HEK293 (cell line): Measurements from ENCODE around the gene LAMB4.

Source experiments
- CTCF ChIA-PET: fragments of 350-600 bp; formaldehyde crosslinking; extraction: SDS; loops from one replicate; lab custom pipeline; 2021; ENCODE audit warnings: antibody characterized with exemption; lab: Yijun Ruan, JAX
- POLR2A ChIA-PET: fragments of 300-600 bp; formaldehyde crosslinking; extraction: SDS; loops from one replicate; lab custom pipeline; 2020; ENCODE audit warnings: antibody characterized with exemption, inconsistent platforms; lab: Yijun Ruan, JAX
- H3K27ac ChIP-seq: fragments of 200-500 bp; sonication (Bioruptor generic); 2 replicates; pipeline ENCODE4 v1.5.1; 2014; ENCODE audit warnings: low read depth, low read length, control low read depth, inconsistent platforms; ENCODE audit errors: extremely low read depth
- H3K36me3 ChIP-seq, 2 experiments: fragments of 200-500 bp in 1 of 2; sonication (Bioruptor generic) in 1 of 2; 1 replicate in 1 of 2; 2 replicates in 1 of 2; pipeline ENCODE4 v1.5.1; 2014 to 2017; ENCODE audit warnings: inconsistent platforms in 2 of 2, low read length in 2 of 2; ENCODE audit not compliant: control insufficient read depth in 2 of 2, insufficient read depth in 1 of 2
- H3K4me1 ChIP-seq: fragments of 200-500 bp; sonication (Bioruptor generic); 2 replicates; pipeline ENCODE4 v1.5.1; 2014; ENCODE audit warnings: mild to moderate bottlenecking, low read length, inconsistent platforms; ENCODE audit not compliant: control insufficient read depth, insufficient read depth
- H3K4me3 ChIP-seq: 2 replicates; pipeline ENCODE4 v1.5.1; 2011; ENCODE audit warnings: low read depth, mild to moderate bottlenecking, control low read depth, low read length, moderate library complexity
- H3K9me3 ChIP-seq: fragments of 200-500 bp; sonication (Bioruptor generic); 2 replicates; pipeline ENCODE4 v1.5.1; 2014; ENCODE audit warnings: low read depth, low read length, inconsistent platforms; ENCODE audit not compliant: control insufficient read depth, insufficient read depth
- GLIS1 ChIP-seq: fragments of 450-650 bp; formaldehyde crosslinking; IDR thresholded peaks from 2 replicates; pipeline ENCODE4 v1.5.1; 2016; ENCODE audit warnings: missing biosample characterization, missing genetic modification characterization
- PRDM4 ChIP-seq: fragments of 450-650 bp; formaldehyde crosslinking; IDR thresholded peaks from 2 replicates; pipeline ENCODE4 v1.5.1; 2017; ENCODE audit warnings: missing biosample characterization, missing genetic modification characterization
- SCRT1 ChIP-seq: fragments of 450-650 bp; formaldehyde crosslinking; IDR thresholded peaks from 2 replicates; pipeline ENCODE4 v1.5.1; 2016; ENCODE audit warnings: missing biosample characterization, missing genetic modification characterization, borderline replicate concordance
- SP2 ChIP-seq: fragments of 450-650 bp; formaldehyde crosslinking; IDR thresholded peaks from 2 replicates; pipeline ENCODE4 v1.5.1; 2016; ENCODE audit warnings: missing biosample characterization, missing genetic modification characterization
- ZBTB1 ChIP-seq: fragments of 450-650 bp; formaldehyde crosslinking; IDR thresholded peaks from 2 replicates; pipeline ENCODE4 v1.5.1; 2016; ENCODE audit warnings: missing biosample characterization, missing genetic modification characterization
- ZBTB7A ChIP-seq: fragments of 450-650 bp; formaldehyde crosslinking; IDR thresholded peaks from 2 replicates; pipeline ENCODE4 v1.5.1; 2016; ENCODE audit warnings: low read depth, missing biosample characterization, missing genetic modification characterization
- ZNF10 ChIP-seq: fragments of 450-650 bp; formaldehyde crosslinking; IDR thresholded peaks from 2 replicates; pipeline ENCODE4 v1.5.1; 2017; ENCODE audit warnings: missing biosample characterization, missing genetic modification characterization
- ZNF114 ChIP-seq: fragments of 450-650 bp; formaldehyde crosslinking; IDR thresholded peaks from 2 replicates; pipeline ENCODE4 v1.5.0; 2017; ENCODE audit warnings: missing biosample characterization, missing genetic modification characterization
- ZNF133 ChIP-seq: fragments of 450-650 bp; formaldehyde crosslinking; IDR thresholded peaks from 2 replicates; pipeline ENCODE4 v1.5.1; 2016; ENCODE audit warnings: missing biosample characterization, missing genetic modification characterization
- ZNF221 ChIP-seq: fragments of 450-650 bp; formaldehyde crosslinking; IDR thresholded peaks from 2 replicates; pipeline ENCODE4 v1.5.1; 2017; ENCODE audit warnings: missing biosample characterization, missing genetic modification characterization, borderline replicate concordance
- ZNF23 ChIP-seq: fragments of 450-650 bp; formaldehyde crosslinking; IDR thresholded peaks from 2 replicates; pipeline ENCODE4 v1.5.1; 2016; ENCODE audit warnings: missing biosample characterization, missing genetic modification characterization, borderline replicate concordance
- ZNF280D ChIP-seq: fragments of 450-650 bp; formaldehyde crosslinking; IDR thresholded peaks from 2 replicates; pipeline ENCODE4 v1.5.1; 2016; ENCODE audit warnings: missing biosample characterization, missing genetic modification characterization
- ZNF501 ChIP-seq: fragments of 450-650 bp; formaldehyde crosslinking; IDR thresholded peaks from 2 replicates; pipeline ENCODE4 v1.5.1; 2016; ENCODE audit warnings: missing biosample characterization, missing genetic modification characterization
- ZNF521 ChIP-seq: fragments of 450-650 bp; formaldehyde crosslinking; IDR thresholded peaks from 2 replicates; pipeline ENCODE4 v1.5.1; 2017; ENCODE audit warnings: missing biosample characterization, mild to moderate bottlenecking, missing genetic modification characterization
- ZNF558 ChIP-seq: fragments of 450-650 bp; formaldehyde crosslinking; IDR thresholded peaks from 2 replicates; pipeline ENCODE4 v1.5.1; 2016; ENCODE audit warnings: missing biosample characterization, missing genetic modification characterization
- ZNF571 ChIP-seq: fragments of 450-650 bp; formaldehyde crosslinking; IDR thresholded peaks from 2 replicates; pipeline ENCODE4 v1.5.0; 2017; ENCODE audit warnings: missing biosample characterization, missing genetic modification characterization
- ZNF610 ChIP-seq: fragments of 450-650 bp; formaldehyde crosslinking; IDR thresholded peaks from 2 replicates; pipeline ENCODE4 v1.5.1; 2016; ENCODE audit warnings: missing biosample characterization, missing genetic modification characterization, borderline replicate concordance
- ZNF621 ChIP-seq: fragments of 450-650 bp; formaldehyde crosslinking; IDR thresholded peaks from 2 replicates; pipeline ENCODE4 v1.5.1; 2017; ENCODE audit warnings: missing biosample characterization, missing genetic modification characterization
- ZNF626 ChIP-seq: fragments of 450-650 bp; sonication (Bioruptor Pico); formaldehyde crosslinking; IDR thresholded peaks from 2 replicates; pipeline ENCODE4 v1.5.1; 2018; ENCODE audit warnings: missing biosample characterization, missing genetic modification characterization, inconsistent platforms
- ZNF664 ChIP-seq: fragments of 450-650 bp; formaldehyde crosslinking; IDR thresholded peaks from 2 replicates; pipeline ENCODE4 v1.5.1; 2016; ENCODE audit warnings: missing biosample characterization, missing genetic modification characterization
- TF ChIP-seq, protein P1 (sequence below): fragments of 450-650 bp; formaldehyde crosslinking; IDR thresholded peaks from 2 replicates; pipeline ENCODE4 v1.5.1; 2016; ENCODE audit warnings: missing biosample characterization, missing genetic modification characterization, low read depth
- TF ChIP-seq, protein P2 (sequence below): fragments of 450-650 bp; formaldehyde crosslinking; IDR thresholded peaks from 2 replicates; pipeline ENCODE4; 2016; ENCODE audit warnings: missing biosample characterization, missing genetic modification characterization
- TF ChIP-seq, protein P3 (sequence below): fragments of 450-650 bp; formaldehyde crosslinking; IDR thresholded peaks from 2 replicates; pipeline ENCODE4 v1.5.1; 2016; ENCODE audit warnings: missing biosample characterization, missing genetic modification characterization

LAMB4 gene

DNA sequence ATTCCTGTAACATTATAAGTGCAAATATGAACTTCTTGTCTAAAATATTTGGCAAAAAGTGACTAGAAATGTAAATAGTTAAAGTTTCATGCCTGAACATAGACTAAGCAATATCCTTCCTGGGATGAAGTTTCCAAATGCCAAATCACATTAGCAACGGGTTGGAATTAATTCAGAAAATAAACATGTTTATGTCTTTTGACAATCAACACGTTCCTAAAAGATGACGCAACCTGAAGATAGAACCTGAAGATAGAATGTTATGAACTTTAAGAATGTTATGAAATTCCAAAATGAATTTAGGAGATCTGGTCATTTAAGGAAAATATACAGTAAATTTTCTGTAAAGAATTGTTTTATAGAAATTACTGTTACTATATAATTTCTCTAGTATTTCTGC is 9.2 kb downstream of the LAMB4 start (continued):
- TF ChIP-seq, protein P1, sequence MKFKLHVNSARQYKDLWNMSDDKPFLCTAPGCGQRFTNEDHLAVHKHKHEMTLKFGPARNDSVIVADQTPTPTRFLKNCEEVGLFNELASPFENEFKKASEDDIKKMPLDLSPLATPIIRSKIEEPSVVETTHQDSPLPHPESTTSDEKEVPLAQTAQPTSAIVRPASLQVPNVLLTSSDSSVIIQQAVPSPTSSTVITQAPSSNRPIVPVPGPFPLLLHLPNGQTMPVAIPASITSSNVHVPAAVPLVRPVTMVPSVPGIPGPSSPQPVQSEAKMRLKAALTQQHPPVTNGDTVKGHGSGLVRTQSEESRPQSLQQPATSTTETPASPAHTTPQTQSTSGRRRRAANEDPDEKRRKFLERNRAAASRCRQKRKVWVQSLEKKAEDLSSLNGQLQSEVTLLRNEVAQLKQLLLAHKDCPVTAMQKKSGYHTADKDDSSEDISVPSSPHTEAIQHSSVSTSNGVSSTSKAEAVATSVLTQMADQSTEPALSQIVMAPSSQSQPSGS (tag by site-specific recombination), result no peak
- TF ChIP-seq, protein P2, sequence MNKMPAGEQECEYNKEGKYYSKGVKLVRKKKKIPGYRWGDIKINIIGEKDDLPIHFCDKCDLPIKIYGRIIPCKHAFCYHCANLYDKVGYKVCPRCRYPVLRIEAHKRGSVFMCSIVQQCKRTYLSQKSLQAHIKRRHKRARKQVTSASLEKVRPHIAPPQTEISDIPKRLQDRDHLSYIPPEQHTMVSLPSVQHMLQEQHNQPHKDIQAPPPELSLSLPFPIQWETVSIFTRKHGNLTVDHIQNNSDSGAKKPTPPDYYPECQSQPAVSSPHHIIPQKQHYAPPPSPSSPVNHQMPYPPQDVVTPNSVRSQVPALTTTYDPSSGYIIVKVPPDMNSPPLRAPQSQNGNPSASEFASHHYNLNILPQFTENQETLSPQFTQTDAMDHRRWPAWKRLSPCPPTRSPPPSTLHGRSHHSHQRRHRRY (tag by site-specific recombination), result no peak
- no peak for TF ChIP-seq ZNF133 (tag by site-specific recombination)
- no peak for TF ChIP-seq ZNF626 (tag by site-specific recombination)
- no peak for TF ChIP-seq PRDM4 (tag by site-specific recombination)

DNA sequence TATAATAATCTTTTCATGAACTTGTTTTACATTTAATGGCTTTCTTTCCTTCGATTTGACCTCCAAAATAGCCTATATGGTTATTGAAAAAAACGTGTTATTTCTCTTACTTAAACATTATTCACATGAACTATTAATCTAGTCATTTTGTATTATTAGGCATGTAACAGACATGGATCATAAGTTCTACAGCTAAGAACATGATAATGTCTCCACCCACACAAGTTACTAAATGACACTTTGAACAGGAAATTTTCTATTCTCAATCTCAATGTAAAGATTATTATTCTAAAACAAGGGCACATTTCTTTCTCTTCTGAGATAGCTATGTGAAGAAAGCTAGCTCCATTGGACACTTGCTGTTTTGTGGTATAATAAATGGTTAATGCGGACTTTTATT is 10.0 kb downstream of the LAMB4 start:
- Histone ChIP-seq H3K9me3 (no peaks in the 10 kb centered on the region), H3K36me3 (no peaks in the 10 kb centered on the region), H3K4me3 (no peak overlapping the region), H3K4me1 (no peaks in the 10 kb centered on the region), H3K27ac (no peak overlapping the region)
- no peak for TF ChIP-seq ZNF621 (tag by site-specific recombination)
- TF ChIP-seq ZNF10 (tag by site-specific recombination), result no peak
- TF ChIP-seq ZNF626 (tag by site-specific recombination), result no peak
- TF ChIP-seq ZNF221 (tag by site-specific recombination), result no peak
- no peak for TF ChIP-seq ZNF521 (tag by site-specific recombination)
- TF ChIP-seq ZNF558 (tag by site-specific recombination), result no peak
- no peak for TF ChIP-seq ZNF23 (tag by site-specific recombination)
- TF ChIP-seq SP2 (tag by site-specific recombination), result no peak
- no peak for TF ChIP-seq ZNF114 (tag by site-specific recombination)
- CTCF ChIA-PET, result interaction anchor here (0.5 to 1.0 kb wide), 3 partner anchors 16 to 299 kb away, joined by 3 read pairs; no protein-coding TSS in a partner anchor
- POLR2A ChIA-PET, result no interaction called here

- CTCF ChIA-PET, result interaction anchor here (0.6 to 1.5 kb wide), 3 partner anchors 9 to 209 kb away, joined by 3 to 4 read pairs (median 3); no protein-coding TSS in a partner anchor
- Histone ChIP-seq H3K27ac (no peak overlapping the region), H3K4me1 (no peaks in the 10 kb centered on the region), H3K4me3 (no peak overlapping the region), H3K9me3 (no peaks in the 10 kb centered on the region), H3K36me3 (no peaks in the 10 kb centered on the region)
- POLR2A ChIA-PET, result no interaction called here
- TF ChIP-seq ZNF571, result no peak
- TF ChIP-seq ZNF664, result no peak
- TF ChIP-seq ZNF280D (tag by site-specific recombination), result no peak
- no peak for TF ChIP-seq ZNF501 (tag by site-specific recombination)
- TF ChIP-seq ZNF610 (tag by site-specific recombination), result no peak
- TF ChIP-seq SCRT1, result no peak
- TF ChIP-seq ZBTB1 (tag by site-specific recombination), result no peak
- TF ChIP-seq, protein P2 (tag by site-specific recombination), result no peak
- TF ChIP-seq GLIS1 (tag by site-specific recombination), result no peak
- TF ChIP-seq, protein P3, sequence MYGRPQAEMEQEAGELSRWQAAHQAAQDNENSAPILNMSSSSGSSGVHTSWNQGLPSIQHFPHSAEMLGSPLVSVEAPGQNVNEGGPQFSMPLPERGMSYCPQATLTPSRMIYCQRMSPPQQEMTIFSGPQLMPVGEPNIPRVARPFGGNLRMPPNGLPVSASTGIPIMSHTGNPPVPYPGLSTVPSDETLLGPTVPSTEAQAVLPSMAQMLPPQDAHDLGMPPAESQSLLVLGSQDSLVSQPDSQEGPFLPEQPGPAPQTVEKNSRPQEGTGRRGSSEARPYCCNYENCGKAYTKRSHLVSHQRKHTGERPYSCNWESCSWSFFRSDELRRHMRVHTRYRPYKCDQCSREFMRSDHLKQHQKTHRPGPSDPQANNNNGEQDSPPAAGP (tag by site-specific recombination), result no peak
- no peak for TF ChIP-seq ZBTB7A (tag by site-specific recombination)
Observed at GRCh38 chr7:108118959-108119358, 11.2 kb downstream of the LAMB4 start.
